CD4-positive, alpha-beta T cell (primary cell): ENCODE results near the gene SKAP1. TPM values are rescaled to one million over a fixed set of nuclear protein-coding genes. Genes with fewer than 3 reads are reported as not detected.
A peak's percentile ranks its signal among the peaks of the same experiment; 100 is the strongest.

Experiments
- ATAC-seq: fragments of 200-7000 bp; cut with Tn5 transposase; one replicate; pipeline ENCODE4 v1.10.0; 2022; ENCODE audit warnings: mild to moderate bottlenecking; ENCODE audit not compliant: poor library complexity
- CTCF ChIA-PET: fragments of 350-600 bp; sonication (Branson Sonifier 250); formaldehyde crosslinking; loops from one replicate; lab custom pipeline; 2021; ENCODE audit warnings: antibody characterized with exemption, inconsistent platforms; lab: Charles Lee
- POLR2A ChIA-PET: fragments of 350-600 bp; sonication (Branson Sonifier 250); formaldehyde crosslinking; loops from one replicate; lab custom pipeline; 2021; ENCODE audit warnings: antibody characterized with exemption, inconsistent platforms; lab: Charles Lee
- DNase-seq, 14 experiments: peaks; one replicate each; pipeline ENCODE4 v3.0.0-alpha.2; 2013 to 2020; ENCODE audit warnings: mixed read lengths in 2 of 14
- H3K27ac ChIP-seq, 2 donors: one replicate each; pipeline versions ENCODE4 v1.5.1 to v1.7.0; 2013; ENCODE audit warnings: low read length in 2 of 2, low read depth in 1 of 2, mild to moderate bottlenecking in 1 of 2
- H3K27me3 ChIP-seq, 2 experiments: 1 replicate in 1 of 2; 2 replicates in 1 of 2; pipeline versions ENCODE4 v1.6.1 to v1.7.0; 2013; ENCODE audit warnings: low read length in 2 of 2, control low read depth in 1 of 2, mild to moderate bottlenecking in 1 of 2, moderate library complexity in 1 of 2; ENCODE audit not compliant: insufficient read depth in 2 of 2, control insufficient read depth in 1 of 2
- H3K36me3 ChIP-seq: one replicate; pipeline ENCODE4 v1.6.1; 2013; ENCODE audit warnings: low read length, control low read depth; ENCODE audit not compliant: insufficient read depth
- H3K4me1 ChIP-seq: one replicate; pipeline ENCODE4 v1.6.1; 2013; ENCODE audit warnings: low read length, control low read depth; ENCODE audit not compliant: insufficient read depth
- H3K4me3 ChIP-seq: one replicate; pipeline ENCODE4 v1.5.1; 2013; ENCODE audit warnings: mild to moderate bottlenecking, low read length, moderate library complexity
- H3K9me3 ChIP-seq, 2 experiments: 1 replicate in 1 of 2; 2 replicates in 1 of 2; pipeline versions ENCODE4 v1.6.1 to v1.7.0; 2013; ENCODE audit warnings: low read length in 2 of 2, mild to moderate bottlenecking in 2 of 2, control low read depth in 1 of 2, moderate library complexity in 1 of 2; ENCODE audit not compliant: control insufficient read depth in 1 of 2, insufficient read depth in 1 of 2
- H3K27ac Mint-ChIP-seq: one replicate; pipeline ENCODE4 v1.8.0; 2020; ENCODE audit warnings: mixed read lengths
- H3K27me3 Mint-ChIP-seq: one replicate; pipeline ENCODE4 v1.8.0; 2021; ENCODE audit warnings: mixed read lengths
- H3K36me3 Mint-ChIP-seq: one replicate; pipeline ENCODE4 v1.8.0; 2021; ENCODE audit warnings: low read depth, mixed read lengths
- H3K4me1 Mint-ChIP-seq: one replicate; pipeline ENCODE4 v1.8.0; 2021; ENCODE audit warnings: low read depth, mixed read lengths
- H3K4me3 Mint-ChIP-seq: one replicate; pipeline ENCODE4 v1.8.0; 2020; ENCODE audit warnings: mild to moderate bottlenecking, mixed read lengths
- H3K9me3 Mint-ChIP-seq: one replicate; pipeline ENCODE4 v1.8.0; 2020; ENCODE audit warnings: mixed read lengths
- intact Hi-C, 2 experiments: fragments of 100-400 bp; cut with DNase I in 1 of 2; cut with micrococcal nuclease in 1 of 2; formaldehyde crosslinking; loops; one replicate each; pipeline versions ENCODE4 v1.15.1 to v1.9.0; 2023 to 2025; cut with DNase I, micrococcal nuclease
- total RNA-seq, 174 experiments: library from RNA in 2 of 174; stranded (reverse) in 2 of 174; gene quantifications; one replicate each; pipeline ENCODE4 v1.2.3 and lab custom pipeline; 2021 to 2026
- TF ChIP-seq, protein P1 (sequence below): fragments of 200-600 bp; IDR thresholded peaks from one replicate; pipeline ENCODE4 v1.8.0; 2022; ENCODE audit warnings: antibody characterized with exemption, mild to moderate bottlenecking

The SKAP1 gene
- total RNA-seq, 2 experiments from 2014 or later: 92.0 to 95.1 TPM

DNA sequence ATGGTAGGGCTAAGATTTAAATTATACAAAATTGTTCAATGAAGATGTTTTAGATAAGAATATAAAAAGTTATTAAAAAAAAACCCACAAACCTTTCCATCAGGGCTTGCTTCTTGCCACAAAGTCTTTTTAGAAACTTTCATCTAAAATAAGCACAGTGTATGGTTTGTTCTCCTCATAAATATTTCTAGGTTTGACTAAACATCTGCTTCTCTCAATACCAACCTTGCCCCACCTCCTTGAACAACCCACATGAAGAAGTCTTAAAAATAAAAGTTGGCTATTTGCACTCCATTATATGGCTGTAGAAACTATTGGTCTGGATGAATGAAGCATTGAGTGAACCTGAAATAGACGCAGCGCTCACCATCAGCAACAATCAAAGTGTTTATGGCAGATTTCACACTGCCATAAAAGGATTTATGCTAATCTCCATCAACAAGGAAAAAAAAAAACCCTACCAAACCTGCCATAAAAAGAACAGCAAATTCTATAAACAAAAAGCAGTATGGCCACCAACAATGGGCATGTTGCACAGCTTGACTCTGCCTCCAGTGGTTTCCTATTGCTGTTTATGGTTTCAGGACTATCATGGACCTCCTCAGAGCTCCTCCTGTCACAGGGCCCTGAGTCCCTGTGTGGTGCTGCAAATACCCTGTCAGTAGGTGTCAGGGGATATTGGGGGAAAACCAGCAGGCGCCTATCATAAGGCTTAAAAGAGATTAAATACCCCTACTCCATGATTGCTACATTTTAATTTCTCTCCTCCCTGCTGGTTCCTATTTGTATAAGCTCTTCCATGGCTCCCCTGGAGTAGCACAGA is 284.8 kb downstream of the SKAP1 start:
- TF ChIP-seq, protein P1, sequence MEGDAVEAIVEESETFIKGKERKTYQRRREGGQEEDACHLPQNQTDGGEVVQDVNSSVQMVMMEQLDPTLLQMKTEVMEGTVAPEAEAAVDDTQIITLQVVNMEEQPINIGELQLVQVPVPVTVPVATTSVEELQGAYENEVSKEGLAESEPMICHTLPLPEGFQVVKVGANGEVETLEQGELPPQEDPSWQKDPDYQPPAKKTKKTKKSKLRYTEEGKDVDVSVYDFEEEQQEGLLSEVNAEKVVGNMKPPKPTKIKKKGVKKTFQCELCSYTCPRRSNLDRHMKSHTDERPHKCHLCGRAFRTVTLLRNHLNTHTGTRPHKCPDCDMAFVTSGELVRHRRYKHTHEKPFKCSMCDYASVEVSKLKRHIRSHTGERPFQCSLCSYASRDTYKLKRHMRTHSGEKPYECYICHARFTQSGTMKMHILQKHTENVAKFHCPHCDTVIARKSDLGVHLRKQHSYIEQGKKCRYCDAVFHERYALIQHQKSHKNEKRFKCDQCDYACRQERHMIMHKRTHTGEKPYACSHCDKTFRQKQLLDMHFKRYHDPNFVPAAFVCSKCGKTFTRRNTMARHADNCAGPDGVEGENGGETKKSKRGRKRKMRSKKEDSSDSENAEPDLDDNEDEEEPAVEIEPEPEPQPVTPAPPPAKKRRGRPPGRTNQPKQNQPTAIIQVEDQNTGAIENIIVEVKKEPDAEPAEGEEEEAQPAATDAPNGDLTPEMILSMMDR: no peak
- Histone ChIP-seq H3K27ac (no peak overlapping the region), H3K4me1 (no peaks in the 10 kb centered on the region), H3K4me3 (no peak overlapping the region), H3K27me3 (no peaks in the 10 kb centered on the region), H3K9me3 (no peaks in the 10 kb centered on the region), H3K36me3 (peaks cover 68% of the 10 kb centered on the region)
- Mint-ChIP-seq H3K4me1 (peaks cover 10% of the 10 kb centered on the region), H3K27ac (peak overlapping the region; percentile 28), H3K9me3 (no peaks in the 10 kb centered on the region), H3K27me3 (no peaks in the 10 kb centered on the region), H3K4me3 (no peak overlapping the region), H3K36me3 (peaks cover 82% of the 10 kb centered on the region)
- ChIA-PET POLR2A (no interaction called here), CTCF (no interaction called here)
- ATAC-seq (no peak), DNase-seq (no peak)
- intact Hi-C loops: no loop called here

- DNase-seq (no peak), ATAC-seq (no peak)
- no peaks in the 10 kb centered on the region for H3K4me1 ChIP-seq
- CTCF ChIA-PET: no interaction called here
- Mint-ChIP-seq H3K4me1 (peaks cover 10% of the 10 kb centered on the region), H3K27ac (no peak overlapping the region), H3K27me3 (no peaks in the 10 kb centered on the region), H3K9me3 (no peaks in the 10 kb centered on the region), H3K4me3 (no peak overlapping the region), H3K36me3 (peaks cover 83% of the 10 kb centered on the region)
- H3K4me3 ChIP-seq: no peak overlapping the region
- TF ChIP-seq, protein P1: no peak
- H3K27me3 ChIP-seq: no peaks in the 10 kb centered on the region
- intact Hi-C loops: no loop called here
- H3K9me3 ChIP-seq: no peaks in the 10 kb centered on the region
- peaks cover 69% of the 10 kb centered on the region for H3K36me3 ChIP-seq
- no peak overlapping the region for H3K27ac ChIP-seq
- POLR2A ChIA-PET: interaction anchor here (0.6 kb wide), 1 partner anchor 79 kb away, joined by 3 read pairs; no protein-coding TSS in a partner anchor
Observed at GRCh38 chr17:48144231-48144630, 285.8 kb downstream of the SKAP1 start.

GRCh38 chr17:48143629-48144028 is 286.4 kb downstream of the SKAP1 start:
- no peak for DNase-seq
- Histone ChIP-seq H3K9me3 (no peaks in the 10 kb centered on the region), H3K27me3 (no peaks in the 10 kb centered on the region), H3K4me3 (no peak overlapping the region), H3K4me1 (no peaks in the 10 kb centered on the region), H3K36me3 (peaks cover 63% of the 10 kb centered on the region), H3K27ac (no peak overlapping the region)
- POLR2A ChIA-PET: no interaction called here
- peaks cover 79% of the 10 kb centered on the region for H3K36me3 Mint-ChIP-seq
- peaks cover 10% of the 10 kb centered on the region for H3K4me1 Mint-ChIP-seq
- H3K4me3 Mint-ChIP-seq: no peak overlapping the region
- no peaks in the 10 kb centered on the region for H3K27me3 Mint-ChIP-seq
- intact Hi-C loops: no loop called here
- no peaks in the 10 kb centered on the region for H3K9me3 Mint-ChIP-seq
- TF ChIP-seq, protein P1: no peak
- CTCF ChIA-PET: interaction anchor here (0.7 kb wide), 2 partner anchors 13 to 173 kb away, joined by 3 to 4 read pairs; no protein-coding TSS in a partner anchor
- no peak for ATAC-seq
- H3K27ac Mint-ChIP-seq: no peak overlapping the region
